Measurements from ENCODE around the gene IDH3A. TPM values are rescaled to one million over a fixed set of nuclear protein-coding genes. Genes with fewer than 3 reads are reported as not detected.

IDH3A gene
- total RNA-seq, 1 experiment from 2014 or later, result 40.2 TPM

GRCh38 chr15:78111788-78112187 lies 37.4 kb upstream of the IDH3A start:
- Histone ChIP-seq H3K14ac (ENCODE audit: insufficient read depth, low read length) (no peak overlapping the region), H3K4me1 (ENCODE audit: insufficient read depth, low read length) (no peaks in the 10 kb centered on the region; the same call in 1 of the 2 replicates), H2AFZ (ENCODE audit: low read length) (no peak overlapping the region), H2BK120ac (ENCODE audit: low read depth, low read length, poor library complexity, severe bottlenecking) (no peak overlapping the region), H3K23ac (ENCODE audit: insufficient read length, low read depth, low read length) (no peak overlapping the region), H3K23me2 (ENCODE audit: insufficient read length, low read depth, low read length, poor library complexity, severe bottlenecking) (no peaks in the 10 kb centered on the region), H3K9ac (ENCODE audit: extremely low read depth, insufficient read length, low read length) (no peak overlapping the region), H3T11ph (ENCODE audit: low read length) (no peak overlapping the region), H4K91ac (ENCODE audit: insufficient read length, low read depth, low read length) (no peak overlapping the region), H3K79me1 (ENCODE audit: insufficient read depth, low read depth, low read length, poor library complexity, severe bottlenecking) (no peaks in the 10 kb centered on the region), H2BK15ac (ENCODE audit: low read depth, low read length) (no peak overlapping the region), H3K9me3 (ENCODE audit: control insufficient read depth, low read depth, low read length) (no peaks in the 10 kb centered on the region), H3K56ac (ENCODE audit: insufficient read length, low read depth, low read length) (no peak overlapping the region), H3K79me2 (ENCODE audit: insufficient read depth, low read length) (no peaks in the 10 kb centered on the region), H4K5ac (ENCODE audit: insufficient read length, low read depth, low read length) (no peak overlapping the region), H2BK20ac (ENCODE audit: low read depth, low read length, poor library complexity, severe bottlenecking) (no peak overlapping the region), H3K4ac (ENCODE audit: low read depth, low read length) (no peak overlapping the region), H2BK12ac (ENCODE audit: insufficient read length, low read depth, low read length) (no peak overlapping the region), H4K20me1 (ENCODE audit: control insufficient read depth, insufficient read depth, insufficient read length) (no peaks in the 10 kb centered on the region), H4K8ac (replicated peaks; ENCODE audit: insufficient read length, low read depth, low read length) (no peak overlapping the region), H2BK5ac (ENCODE audit: insufficient read length, low read length) (no peak overlapping the region), H2AK5ac (ENCODE audit: insufficient read length, low read length) (no peak overlapping the region), H3K27ac (ENCODE audit: insufficient read length, low read depth, low read length) (no peak overlapping the region), H3K4me2 (ENCODE audit: insufficient read depth, insufficient read length, low read length) (no peak overlapping the region), H3K18ac (ENCODE audit: insufficient read length, low read depth, low read length) (no peak overlapping the region), H3K27me3 (ENCODE audit: insufficient read depth, low read length) (no peaks in the 10 kb centered on the region)
- Mint-ChIP-seq H3K9me3 (no peaks in the 10 kb centered on the region), H3K27ac (no peak overlapping the region), H3K4me3 (no peak overlapping the region), H3K36me3 (ENCODE audit: insufficient read depth in 1 of 3, low read depth in 3 of 3) (peaks cover 0 to under 1% (median 0%) of the 10 kb centered on the region in 3 experiments; a peak in 3 of 7 replicates), H3K27me3 (ENCODE audit: low read depth) (no peaks in the 10 kb centered on the region), H3K4me1 (peaks cover 3 to 11% of the 10 kb centered on the region in 2 experiments; a peak in 2 of 4 replicates)
- no peak for TF ChIP-seq CTCF (conservative IDR thresholded peaks at IDR 0.05)
- WGBS (ENCODE audit: extremely low coverage, insufficient read length, low lambda C conversion rate), result no CpG with 5 or more reads among the region's 3 CpGs
- no peak for DNase-seq
